GM23338 (cell line): ENCODE data around the gene PLEKHG5. TPM values are rescaled to one million over a fixed set of nuclear protein-coding genes. Genes with fewer than 3 reads are reported as not detected.

Experiments
- ATAC-seq: fragments of 200-7000 bp; cut with Tn5 transposase; 3 replicates; pipeline ENCODE4 v1.9.1; 2020
- DNase-seq: peaks from one replicate; pipeline ENCODE4 v3.0.0-alpha.2; 2015; ENCODE audit warnings: low spot score
- H2AFZ ChIP-seq: fragments of 200-600 bp; sonication (generic); 2 replicates; pipeline ENCODE4 v1.8.0; 2016; ENCODE audit warnings: antibody characterized with exemption, mild to moderate bottlenecking, moderate library complexity
- H3F3A ChIP-seq: fragments of 200-600 bp; sonication (generic); replicated peaks from 2 replicates; pipeline ENCODE4 v1.8.0; 2017; ENCODE audit warnings: antibody characterized with exemption, mixed run types, low read depth
- H3K27ac ChIP-seq: fragments of 200-600 bp; sonication (generic); 2 replicates; pipeline ENCODE4 v1.6.1; 2016; ENCODE audit warnings: low read depth
- H3K27me3 ChIP-seq: fragments of 200-600 bp; sonication (generic); 2 replicates; pipeline ENCODE4 v1.8.0; 2016; ENCODE audit warnings: mild to moderate bottlenecking, mixed run types, moderate library complexity; ENCODE audit not compliant: insufficient read depth
- H3K36me3 ChIP-seq: fragments of 200-600 bp; sonication (generic); 2 replicates; pipeline ENCODE4 v1.8.0; 2016; ENCODE audit warnings: mild to moderate bottlenecking; ENCODE audit not compliant: insufficient read depth
- H3K4me1 ChIP-seq: fragments of 200-600 bp; sonication (generic); 2 replicates; pipeline ENCODE4 v1.8.0; 2016; ENCODE audit warnings: mild to moderate bottlenecking, moderate library complexity; ENCODE audit not compliant: insufficient read depth
- H3K4me2 ChIP-seq: fragments of 200-600 bp; sonication (generic); 2 replicates; pipeline ENCODE4 v1.7.1; 2017; ENCODE audit warnings: mixed run types
- H3K4me3 ChIP-seq: fragments of 200-600 bp; sonication (generic); 2 replicates; pipeline ENCODE4 v1.6.1; 2016; ENCODE audit warnings: mixed run types
- H3K79me2 ChIP-seq: fragments of 200-600 bp; sonication (generic); replicated peaks from 2 replicates; pipeline ENCODE4 v1.8.0; 2017; ENCODE audit warnings: mild to moderate bottlenecking; ENCODE audit not compliant: insufficient read depth
- H3K9me2 ChIP-seq: fragments of 200-600 bp; sonication (generic); 2 replicates; pipeline ENCODE4 v1.8.0; 2017; ENCODE audit not compliant: insufficient read depth
- H4K20me1 ChIP-seq: fragments of 200-600 bp; sonication (generic); replicated peaks from 2 replicates; pipeline ENCODE4 v1.8.0; 2017; ENCODE audit warnings: mild to moderate bottlenecking; ENCODE audit not compliant: insufficient read depth
- H3K27ac Mint-ChIP-seq: 2 replicates; pipeline ENCODE4 v1.8.0; 2020; ENCODE audit warnings: inconsistent platforms, mild to moderate bottlenecking, moderate library complexity, mixed read lengths
- H3K27me3 Mint-ChIP-seq: 3 replicates; pipeline ENCODE4 v1.8.0; 2022; ENCODE audit warnings: low read depth, mild to moderate bottlenecking, moderate library complexity, mixed read lengths, inconsistent platforms; ENCODE audit not compliant: insufficient read depth, poor library complexity
- H3K36me3 Mint-ChIP-seq: 3 replicates; pipeline ENCODE4 v1.8.0; 2021; ENCODE audit warnings: low read depth, mild to moderate bottlenecking, inconsistent platforms, moderate library complexity, mixed read lengths
- H3K4me1 Mint-ChIP-seq: 3 replicates; pipeline ENCODE4 v1.8.0; 2020; ENCODE audit warnings: mild to moderate bottlenecking, inconsistent platforms, mixed read lengths
- H3K4me3 Mint-ChIP-seq: 3 replicates; pipeline ENCODE4 v1.8.0; 2021; ENCODE audit warnings: moderate library complexity, mild to moderate bottlenecking, inconsistent platforms, mixed read lengths
- H3K9me3 Mint-ChIP-seq: 3 replicates; pipeline ENCODE4 v1.8.0; 2020; ENCODE audit warnings: moderate library complexity, mild to moderate bottlenecking, inconsistent platforms, mixed read lengths
- CREB1 ChIP-seq: fragments of 250-450 bp; sonication (Bioruptor Pico); IDR thresholded peaks from 2 replicates; pipeline ENCODE4 v1.5.0; 2020; ENCODE audit warnings: low read depth, mild to moderate bottlenecking, moderate library complexity
- EZH2 ChIP-seq: fragments of 200-600 bp; sonication (generic); IDR thresholded peaks from one replicate; pipeline ENCODE4 v1.8.0; 2017; ENCODE audit warnings: antibody characterized with exemption, mild to moderate bottlenecking, low read depth; ENCODE audit not compliant: unreplicated experiment
- EZH2phosphoT487 ChIP-seq: fragments of 200-600 bp; sonication (generic); IDR thresholded peaks from one replicate; pipeline ENCODE4 v1.8.1; 2018; ENCODE audit warnings: antibody characterized with exemption; ENCODE audit not compliant: unreplicated experiment
- JUNB ChIP-seq: IDR thresholded peaks from one replicate; pipeline ENCODE4 v1.6.1; 2016; ENCODE audit warnings: antibody characterized with exemption; ENCODE audit not compliant: unreplicated experiment
- NANOG ChIP-seq: IDR thresholded peaks from 2 replicates; pipeline ENCODE4 v1.6.1; 2016; ENCODE audit warnings: antibody characterized with exemption, borderline replicate concordance
- POLR2AphosphoS5 ChIP-seq: IDR thresholded peaks from 2 replicates; pipeline ENCODE4 v1.6.1; 2016; ENCODE audit warnings: antibody characterized with exemption, low read depth
- STAT1 ChIP-seq: IDR thresholded peaks from one replicate; pipeline ENCODE4 v1.6.1; 2016; ENCODE audit warnings: antibody characterized with exemption; ENCODE audit not compliant: unreplicated experiment
- ZNF114 ChIP-seq: fragments of 250-450 bp; sonication (Bioruptor Pico); IDR thresholded peaks from 2 replicates; pipeline ENCODE4 v1.5.0; 2020; ENCODE audit warnings: mild to moderate bottlenecking, moderate library complexity
- ZNF331 ChIP-seq: fragments of 250-450 bp; sonication (Bioruptor Pico); IDR thresholded peaks from 2 replicates; pipeline ENCODE4 v1.5.0; 2020; ENCODE audit warnings: low read depth, mild to moderate bottlenecking, moderate library complexity
- polyA plus RNA-seq: library from polyadenylated mRNA; unstranded; fragments of >200 nt; fragmentation: Nextera tagmentation; extraction: Ambion mirVana; gene quantifications from 2 replicates; pipeline ENCODE4 v1.2.1, GENCODE V29; 2016
- total RNA-seq: library from RNA; depleted of rRNA; stranded (reverse); fragments of >200 nt; shearing (Covaris generic); gene quantifications from 2 replicates; pipeline ENCODE4 v1.2.3, GENCODE V29; 2014
- TF ChIP-seq, protein P1 (sequence below), 2 experiments: fragments of 200-600 bp in 1 of 2; sonication (generic) in 1 of 2; conservative IDR thresholded peaks; 2 replicates each; pipeline versions ENCODE4 v1.5.1 to v1.6.1; 2016 to 2017; ENCODE audit warnings: antibody characterized with exemption in 2 of 2, low read depth in 2 of 2, mild to moderate bottlenecking in 2 of 2, moderate library complexity in 1 of 2
- TF ChIP-seq, protein P2 (sequence below): IDR thresholded peaks from 2 replicates; pipeline ENCODE4 v1.6.1; 2016; ENCODE audit warnings: antibody characterized with exemption
- TF ChIP-seq, protein P3 (sequence below): IDR thresholded peaks from one replicate; pipeline ENCODE4 v1.6.1; 2018; ENCODE audit warnings: antibody characterized with exemption; ENCODE audit not compliant: unreplicated experiment
- TF ChIP-seq, protein P4 (sequence below): fragments of 250-450 bp; sonication (Bioruptor Pico); IDR thresholded peaks from 2 replicates; pipeline ENCODE4 v1.5.0; 2020; ENCODE audit warnings: mild to moderate bottlenecking, moderate library complexity

PLEKHG5 gene
- total and polyA plus RNA-seq, 2 experiments from 2014 or later = 9.0 to 26.4 TPM

DNA sequence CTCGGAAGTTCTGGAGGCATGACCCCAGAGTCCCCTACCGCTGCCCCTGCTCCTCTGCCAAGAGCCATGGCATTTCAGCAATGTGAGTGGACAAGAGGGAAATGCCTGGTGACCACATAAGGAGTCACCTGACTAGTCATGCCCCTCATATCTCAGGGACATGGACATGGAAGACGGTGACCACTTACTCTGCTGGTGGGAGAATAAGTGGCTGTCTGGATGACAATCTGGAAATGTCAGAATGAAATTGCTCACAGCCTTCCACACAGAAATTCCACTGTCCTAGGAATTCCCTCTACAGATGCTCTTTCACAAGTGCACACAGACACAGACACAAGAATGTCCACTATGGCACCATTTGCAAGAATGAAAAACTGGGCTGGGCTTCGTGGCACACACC lies 24.3 kb upstream of the PLEKHG5 start:
- no peak overlapping the region for H3K4me3 Mint-ChIP-seq
- TF ChIP-seq NANOG (no peak), ZNF331 (CRISPR knock-in tag) (no peak), STAT1 (no peak), CREB1 (CRISPR knock-in tag) (no peak), EZH2 (no peak), JUNB (no peak), EZH2phosphoT487 (no peak), ZNF114 (CRISPR knock-in tag) (no peak), POLR2AphosphoS5 (no peak)
- TF ChIP-seq, protein P1, sequence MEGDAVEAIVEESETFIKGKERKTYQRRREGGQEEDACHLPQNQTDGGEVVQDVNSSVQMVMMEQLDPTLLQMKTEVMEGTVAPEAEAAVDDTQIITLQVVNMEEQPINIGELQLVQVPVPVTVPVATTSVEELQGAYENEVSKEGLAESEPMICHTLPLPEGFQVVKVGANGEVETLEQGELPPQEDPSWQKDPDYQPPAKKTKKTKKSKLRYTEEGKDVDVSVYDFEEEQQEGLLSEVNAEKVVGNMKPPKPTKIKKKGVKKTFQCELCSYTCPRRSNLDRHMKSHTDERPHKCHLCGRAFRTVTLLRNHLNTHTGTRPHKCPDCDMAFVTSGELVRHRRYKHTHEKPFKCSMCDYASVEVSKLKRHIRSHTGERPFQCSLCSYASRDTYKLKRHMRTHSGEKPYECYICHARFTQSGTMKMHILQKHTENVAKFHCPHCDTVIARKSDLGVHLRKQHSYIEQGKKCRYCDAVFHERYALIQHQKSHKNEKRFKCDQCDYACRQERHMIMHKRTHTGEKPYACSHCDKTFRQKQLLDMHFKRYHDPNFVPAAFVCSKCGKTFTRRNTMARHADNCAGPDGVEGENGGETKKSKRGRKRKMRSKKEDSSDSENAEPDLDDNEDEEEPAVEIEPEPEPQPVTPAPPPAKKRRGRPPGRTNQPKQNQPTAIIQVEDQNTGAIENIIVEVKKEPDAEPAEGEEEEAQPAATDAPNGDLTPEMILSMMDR (conservative IDR thresholded peaks at IDR 0.05; ENCODE audit: low read depth in 2 of 2) = no peak
- TF ChIP-seq, protein P2, sequence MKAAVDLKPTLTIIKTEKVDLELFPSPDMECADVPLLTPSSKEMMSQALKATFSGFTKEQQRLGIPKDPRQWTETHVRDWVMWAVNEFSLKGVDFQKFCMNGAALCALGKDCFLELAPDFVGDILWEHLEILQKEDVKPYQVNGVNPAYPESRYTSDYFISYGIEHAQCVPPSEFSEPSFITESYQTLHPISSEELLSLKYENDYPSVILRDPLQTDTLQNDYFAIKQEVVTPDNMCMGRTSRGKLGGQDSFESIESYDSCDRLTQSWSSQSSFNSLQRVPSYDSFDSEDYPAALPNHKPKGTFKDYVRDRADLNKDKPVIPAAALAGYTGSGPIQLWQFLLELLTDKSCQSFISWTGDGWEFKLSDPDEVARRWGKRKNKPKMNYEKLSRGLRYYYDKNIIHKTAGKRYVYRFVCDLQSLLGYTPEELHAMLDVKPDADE = no peak
- TF ChIP-seq, protein P3, sequence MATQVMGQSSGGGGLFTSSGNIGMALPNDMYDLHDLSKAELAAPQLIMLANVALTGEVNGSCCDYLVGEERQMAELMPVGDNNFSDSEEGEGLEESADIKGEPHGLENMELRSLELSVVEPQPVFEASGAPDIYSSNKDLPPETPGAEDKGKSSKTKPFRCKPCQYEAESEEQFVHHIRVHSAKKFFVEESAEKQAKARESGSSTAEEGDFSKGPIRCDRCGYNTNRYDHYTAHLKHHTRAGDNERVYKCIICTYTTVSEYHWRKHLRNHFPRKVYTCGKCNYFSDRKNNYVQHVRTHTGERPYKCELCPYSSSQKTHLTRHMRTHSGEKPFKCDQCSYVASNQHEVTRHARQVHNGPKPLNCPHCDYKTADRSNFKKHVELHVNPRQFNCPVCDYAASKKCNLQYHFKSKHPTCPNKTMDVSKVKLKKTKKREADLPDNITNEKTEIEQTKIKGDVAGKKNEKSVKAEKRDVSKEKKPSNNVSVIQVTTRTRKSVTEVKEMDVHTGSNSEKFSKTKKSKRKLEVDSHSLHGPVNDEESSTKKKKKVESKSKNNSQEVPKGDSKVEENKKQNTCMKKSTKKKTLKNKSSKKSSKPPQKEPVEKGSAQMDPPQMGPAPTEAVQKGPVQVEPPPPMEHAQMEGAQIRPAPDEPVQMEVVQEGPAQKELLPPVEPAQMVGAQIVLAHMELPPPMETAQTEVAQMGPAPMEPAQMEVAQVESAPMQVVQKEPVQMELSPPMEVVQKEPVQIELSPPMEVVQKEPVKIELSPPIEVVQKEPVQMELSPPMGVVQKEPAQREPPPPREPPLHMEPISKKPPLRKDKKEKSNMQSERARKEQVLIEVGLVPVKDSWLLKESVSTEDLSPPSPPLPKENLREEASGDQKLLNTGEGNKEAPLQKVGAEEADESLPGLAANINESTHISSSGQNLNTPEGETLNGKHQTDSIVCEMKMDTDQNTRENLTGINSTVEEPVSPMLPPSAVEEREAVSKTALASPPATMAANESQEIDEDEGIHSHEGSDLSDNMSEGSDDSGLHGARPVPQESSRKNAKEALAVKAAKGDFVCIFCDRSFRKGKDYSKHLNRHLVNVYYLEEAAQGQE = no peak
- TF ChIP-seq, protein P4, sequence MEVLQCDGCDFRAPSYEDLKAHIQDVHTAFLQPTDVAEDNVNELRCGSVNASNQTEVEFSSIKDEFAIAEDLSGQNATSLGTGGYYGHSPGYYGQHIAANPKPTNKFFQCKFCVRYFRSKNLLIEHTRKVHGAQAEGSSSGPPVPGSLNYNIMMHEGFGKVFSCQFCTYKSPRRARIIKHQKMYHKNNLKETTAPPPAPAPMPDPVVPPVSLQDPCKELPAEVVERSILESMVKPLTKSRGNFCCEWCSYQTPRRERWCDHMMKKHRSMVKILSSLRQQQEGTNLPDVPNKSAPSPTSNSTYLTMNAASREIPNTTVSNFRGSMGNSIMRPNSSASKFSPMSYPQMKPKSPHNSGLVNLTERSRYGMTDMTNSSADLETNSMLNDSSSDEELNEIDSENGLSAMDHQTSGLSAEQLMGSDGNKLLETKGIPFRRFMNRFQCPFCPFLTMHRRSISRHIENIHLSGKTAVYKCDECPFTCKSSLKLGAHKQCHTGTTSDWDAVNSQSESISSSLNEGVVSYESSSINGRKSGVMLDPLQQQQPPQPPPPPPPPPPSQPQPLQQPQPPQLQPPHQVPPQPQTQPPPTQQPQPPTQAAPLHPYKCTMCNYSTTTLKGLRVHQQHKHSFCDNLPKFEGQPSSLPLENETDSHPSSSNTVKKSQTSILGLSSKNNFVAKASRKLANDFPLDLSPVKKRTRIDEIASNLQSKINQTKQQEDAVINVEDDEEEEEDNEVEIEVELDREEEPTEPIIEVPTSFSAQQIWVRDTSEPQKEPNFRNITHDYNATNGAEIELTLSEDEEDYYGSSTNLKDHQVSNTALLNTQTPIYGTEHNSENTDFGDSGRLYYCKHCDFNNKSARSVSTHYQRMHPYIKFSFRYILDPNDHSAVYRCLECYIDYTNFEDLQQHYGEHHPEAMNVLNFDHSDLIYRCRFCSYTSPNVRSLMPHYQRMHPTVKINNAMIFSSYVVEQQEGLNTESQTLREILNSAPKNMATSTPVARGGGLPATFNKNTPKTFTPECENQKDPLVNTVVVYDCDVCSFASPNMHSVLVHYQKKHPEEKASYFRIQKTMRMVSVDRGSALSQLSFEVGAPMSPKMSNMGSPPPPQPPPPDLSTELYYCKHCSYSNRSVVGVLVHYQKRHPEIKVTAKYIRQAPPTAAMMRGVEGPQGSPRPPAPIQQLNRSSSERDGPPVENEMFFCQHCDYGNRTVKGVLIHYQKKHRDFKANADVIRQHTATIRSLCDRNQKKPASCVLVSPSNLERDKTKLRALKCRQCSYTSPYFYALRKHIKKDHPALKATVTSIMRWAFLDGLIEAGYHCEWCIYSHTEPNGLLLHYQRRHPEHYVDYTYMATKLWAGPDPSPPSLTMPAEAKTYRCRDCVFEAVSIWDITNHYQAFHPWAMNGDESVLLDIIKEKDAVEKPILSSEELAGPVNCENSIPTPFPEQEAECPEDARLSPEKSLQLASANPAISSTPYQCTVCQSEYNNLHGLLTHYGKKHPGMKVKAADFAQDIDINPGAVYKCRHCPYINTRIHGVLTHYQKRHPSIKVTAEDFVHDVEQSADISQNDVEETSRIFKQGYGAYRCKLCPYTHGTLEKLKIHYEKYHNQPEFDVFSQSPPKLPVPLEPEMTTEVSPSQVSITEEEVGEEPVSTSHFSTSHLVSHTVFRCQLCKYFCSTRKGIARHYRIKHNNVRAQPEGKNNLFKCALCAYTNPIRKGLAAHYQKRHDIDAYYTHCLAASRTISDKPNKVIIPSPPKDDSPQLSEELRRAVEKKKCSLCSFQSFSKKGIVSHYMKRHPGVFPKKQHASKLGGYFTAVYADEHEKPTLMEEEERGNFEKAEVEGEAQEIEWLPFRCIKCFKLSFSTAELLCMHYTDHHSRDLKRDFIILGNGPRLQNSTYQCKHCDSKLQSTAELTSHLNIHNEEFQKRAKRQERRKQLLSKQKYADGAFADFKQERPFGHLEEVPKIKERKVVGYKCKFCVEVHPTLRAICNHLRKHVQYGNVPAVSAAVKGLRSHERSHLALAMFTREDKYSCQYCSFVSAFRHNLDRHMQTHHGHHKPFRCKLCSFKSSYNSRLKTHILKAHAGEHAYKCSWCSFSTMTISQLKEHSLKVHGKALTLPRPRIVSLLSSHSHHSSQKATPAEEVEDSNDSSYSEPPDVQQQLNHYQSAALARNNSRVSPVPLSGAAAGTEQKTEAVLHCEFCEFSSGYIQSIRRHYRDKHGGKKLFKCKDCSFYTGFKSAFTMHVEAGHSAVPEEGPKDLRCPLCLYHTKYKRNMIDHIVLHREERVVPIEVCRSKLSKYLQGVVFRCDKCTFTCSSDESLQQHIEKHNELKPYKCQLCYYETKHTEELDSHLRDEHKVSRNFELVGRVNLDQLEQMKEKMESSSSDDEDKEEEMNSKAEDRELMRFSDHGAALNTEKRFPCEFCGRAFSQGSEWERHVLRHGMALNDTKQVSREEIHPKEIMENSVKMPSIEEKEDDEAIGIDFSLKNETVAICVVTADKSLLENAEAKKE (CRISPR knock-in tag) = no peak
- no peaks in the 10 kb centered on the region for H3K27me3 ChIP-seq
- H3K27ac Mint-ChIP-seq = no peak overlapping the region
- peaks cover 13% of the 10 kb centered on the region for H3K4me1 ChIP-seq
- no peaks in the 10 kb centered on the region; the same call in 1 of the 2 replicates for H4K20me1 ChIP-seq
- no peaks in the 10 kb centered on the region; the same call in 2 of the 3 replicates for H3K36me3 Mint-ChIP-seq
- H2AFZ ChIP-seq = no peak overlapping the region
- H3K9me3 Mint-ChIP-seq = no peaks in the 10 kb centered on the region
- H3K36me3 ChIP-seq = no peaks in the 10 kb centered on the region
- peaks cover 19% of the 10 kb centered on the region for H3K4me1 Mint-ChIP-seq
- peaks cover 15% of the 10 kb centered on the region for H3K27me3 Mint-ChIP-seq
- no peak overlapping the region for H3K4me2 ChIP-seq
- H3F3A ChIP-seq = peaks cover 12% of the 10 kb centered on the region
- H3K4me3 ChIP-seq = no peak overlapping the region
- H3K79me2 ChIP-seq = no peaks in the 10 kb centered on the region
- H3K27ac ChIP-seq = no peak overlapping the region
- ATAC-seq (no peak), DNase-seq (no peak)
- no peaks in the 10 kb centered on the region for H3K9me2 ChIP-seq
